Measurements from ENCODE around the gene PDZD7.
"Not testable (repeated sequence)": the region's sequence is repeated elsewhere in the genome, so short reads cannot be mapped to it uniquely, and the experiment has no call there.

PDZD7 gene

DNA sequence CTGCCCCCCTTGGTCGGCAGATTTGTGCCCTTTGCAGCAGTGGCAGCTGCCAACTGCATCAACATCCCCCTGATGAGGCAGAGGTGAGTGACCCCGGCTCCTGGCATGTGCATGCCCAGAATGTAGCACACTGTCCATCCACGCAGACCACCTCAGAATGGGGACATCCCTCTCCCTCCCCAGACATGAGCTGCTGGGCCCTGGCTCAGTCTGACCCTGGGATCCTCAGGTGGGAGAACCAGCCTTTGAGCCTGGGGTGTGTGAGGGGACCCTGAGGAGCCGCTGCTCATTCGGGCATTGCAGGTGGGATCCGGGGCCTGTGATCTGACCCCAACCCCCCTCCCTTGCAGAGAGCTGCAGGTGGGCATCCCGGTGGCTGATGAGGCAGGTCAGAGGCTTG, 5.8 kb upstream of the PDZD7 start:
- no peak for DNase-seq

DNA sequence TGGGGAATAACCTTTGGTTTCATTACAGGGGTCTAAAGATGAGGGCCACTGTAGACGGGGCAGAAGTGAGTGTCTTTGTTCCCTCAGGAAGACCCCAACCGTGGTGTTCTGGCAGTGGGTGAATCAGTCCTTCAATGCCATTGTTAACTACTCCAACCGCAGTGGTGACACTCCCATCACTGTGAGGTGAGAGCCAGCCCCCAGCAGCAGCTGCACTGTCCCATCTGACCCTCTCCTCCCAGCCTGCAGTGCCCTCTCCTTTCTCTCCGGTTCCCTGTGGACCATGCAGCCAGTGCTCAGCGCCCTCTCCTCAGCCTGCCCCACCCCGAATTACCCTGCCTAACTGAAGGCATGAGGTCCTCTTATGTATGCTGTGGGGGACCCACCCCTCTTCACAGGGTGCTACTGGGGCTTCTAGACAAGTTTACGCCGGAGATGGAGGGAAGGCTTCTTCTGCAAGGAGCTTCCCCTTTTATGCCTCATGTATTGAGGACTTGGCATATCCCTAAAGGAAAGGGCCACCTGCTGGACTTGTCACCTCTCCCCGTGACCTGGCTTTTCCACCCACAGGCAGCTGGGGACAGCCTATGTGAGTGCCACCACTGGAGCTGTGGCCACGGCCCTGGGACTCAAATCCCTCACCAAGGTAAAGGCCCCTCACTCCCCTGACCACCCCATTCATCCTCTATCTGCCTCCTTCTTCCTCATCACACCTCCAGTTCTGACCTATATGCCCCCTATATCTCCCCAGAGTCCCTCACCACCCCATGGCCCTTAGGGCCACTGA, 5.2 kb upstream of the PDZD7 start:
- no peak for DNase-seq

DNA sequence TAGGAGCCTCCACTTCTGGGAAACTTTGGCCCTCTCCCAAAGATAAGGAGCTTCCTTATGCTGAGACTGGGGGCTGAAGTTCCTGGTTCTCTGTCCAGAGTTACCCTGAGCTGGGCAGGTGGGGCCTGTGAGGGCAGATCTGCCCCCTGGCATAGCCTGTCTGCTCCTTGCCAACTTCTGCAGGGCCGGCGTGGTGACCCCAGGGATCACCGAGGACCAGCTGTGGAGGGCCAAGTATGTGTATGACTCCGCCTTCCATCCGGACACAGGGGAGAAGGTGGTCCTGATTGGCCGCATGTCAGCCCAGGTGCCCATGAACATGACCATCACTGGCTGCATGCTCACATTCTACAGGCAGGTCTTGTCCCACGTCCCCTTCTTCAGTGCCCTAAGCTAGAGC, 4.4 kb upstream of the PDZD7 start:
- no peak for DNase-seq

DNA sequence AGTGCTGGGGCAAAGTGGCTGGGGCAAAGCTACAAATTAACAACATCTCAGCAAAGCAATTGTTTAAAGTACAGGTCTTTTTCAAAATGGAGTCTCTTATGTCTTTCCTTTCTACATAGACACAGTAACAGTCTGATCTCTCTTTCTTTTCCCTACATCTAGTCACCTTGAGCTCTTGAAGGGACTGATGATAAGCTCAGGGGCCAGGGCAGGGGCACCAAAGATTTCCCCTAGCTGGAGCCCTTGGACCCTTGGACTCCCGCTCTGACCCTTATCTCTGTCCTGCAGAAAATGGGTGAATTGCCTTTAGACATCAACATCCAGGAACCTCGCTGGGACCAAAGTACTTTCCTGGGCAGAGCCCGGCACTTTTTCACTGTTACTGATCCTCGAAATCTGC, 3.5 kb upstream of the PDZD7 start:
- DNase-seq = not testable (repeated sequence)

DNA sequence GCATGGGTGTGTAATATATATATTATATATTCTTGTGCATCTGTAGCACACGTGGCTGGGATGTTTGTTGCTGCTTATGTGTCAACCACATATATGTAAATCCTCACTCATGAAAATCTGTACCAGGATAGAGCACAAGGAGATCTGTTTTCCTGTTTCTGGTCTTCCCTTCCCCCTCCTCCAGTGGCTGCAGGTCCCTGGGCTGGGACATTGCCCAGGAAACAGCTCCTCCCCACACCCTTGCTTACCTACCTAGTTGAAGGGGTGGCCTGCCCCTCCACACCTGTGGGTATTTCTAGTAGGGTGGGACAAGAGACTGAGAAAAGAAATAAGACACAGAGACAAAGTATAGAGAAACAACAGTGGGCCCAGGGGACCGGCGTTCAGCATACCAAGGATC, 2.3 kb upstream of the PDZD7 start:
- no peak for DNase-seq

DNA sequence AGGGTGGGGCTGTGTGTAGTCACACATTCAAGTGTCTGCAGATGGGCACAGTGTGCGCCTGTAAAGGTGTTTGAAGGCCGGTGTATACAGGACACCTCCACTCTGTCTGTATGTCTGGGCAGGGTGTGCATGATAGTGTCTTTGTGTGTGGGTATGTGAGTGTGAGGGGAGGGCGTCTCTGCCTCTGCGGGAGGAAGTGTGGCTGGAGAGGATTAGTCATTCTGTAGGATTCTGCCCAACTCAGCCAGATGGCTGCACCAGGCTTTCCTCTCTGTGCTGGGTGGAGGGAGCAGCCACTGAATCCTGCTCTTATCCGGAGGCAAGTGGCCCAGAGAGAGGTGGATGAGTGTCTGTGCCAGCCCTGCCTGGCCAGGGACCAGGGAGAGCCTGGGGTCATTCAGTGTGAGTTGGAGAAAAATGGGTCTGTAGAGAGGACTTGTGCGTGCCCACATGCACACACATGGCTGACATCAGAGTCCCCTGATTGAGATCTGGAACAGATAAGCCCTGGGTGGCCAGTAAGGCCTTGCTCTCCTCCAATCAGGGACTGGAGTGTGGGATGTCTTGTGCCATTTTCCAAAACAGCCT, 1.8 kb upstream of the PDZD7 start:
- DNase-seq = peak; percentile 62

DNA sequence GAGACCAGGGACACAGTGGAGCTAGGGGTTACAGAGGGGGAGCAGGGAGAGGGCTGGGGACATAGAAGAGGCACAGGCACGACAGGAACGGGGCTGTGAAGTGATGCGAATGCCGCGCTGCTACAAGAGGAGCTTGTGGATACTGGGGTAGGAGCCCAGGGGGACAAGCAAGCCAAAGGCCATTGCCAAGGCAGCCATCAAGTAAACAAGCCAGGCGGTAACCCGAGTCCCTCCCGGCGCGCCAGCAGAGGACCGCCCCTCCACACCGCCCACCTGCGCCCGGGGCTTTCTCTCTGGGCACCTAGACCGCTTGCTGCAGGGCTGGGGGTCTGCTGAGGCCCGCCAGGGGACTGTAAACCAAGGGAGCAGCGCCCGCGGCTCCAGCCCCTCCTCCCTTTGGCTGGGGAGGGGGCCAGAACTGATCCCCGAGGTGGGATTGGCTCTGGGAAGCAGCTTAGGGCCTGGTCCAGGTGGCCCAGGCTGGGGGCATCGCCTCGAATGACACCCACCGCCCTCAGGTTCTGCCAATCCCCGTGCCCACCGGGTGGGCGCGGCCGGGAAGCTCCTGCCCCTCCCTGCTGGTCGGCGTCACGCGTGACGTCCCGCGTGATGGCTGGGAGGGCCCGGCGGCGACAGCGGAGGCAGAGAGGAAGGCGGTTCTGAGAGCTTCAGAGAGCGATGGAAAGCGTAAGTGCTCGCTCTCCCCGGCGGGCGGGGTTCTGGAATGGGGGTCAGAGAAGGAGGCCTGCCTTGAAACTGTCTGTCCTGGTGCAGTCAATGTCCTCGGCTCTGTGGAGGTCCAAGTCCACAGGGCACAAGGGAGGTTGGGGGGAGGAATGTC, 1.1 kb upstream of the PDZD7 start:
- peak; percentile 75 for DNase-seq

DNA sequence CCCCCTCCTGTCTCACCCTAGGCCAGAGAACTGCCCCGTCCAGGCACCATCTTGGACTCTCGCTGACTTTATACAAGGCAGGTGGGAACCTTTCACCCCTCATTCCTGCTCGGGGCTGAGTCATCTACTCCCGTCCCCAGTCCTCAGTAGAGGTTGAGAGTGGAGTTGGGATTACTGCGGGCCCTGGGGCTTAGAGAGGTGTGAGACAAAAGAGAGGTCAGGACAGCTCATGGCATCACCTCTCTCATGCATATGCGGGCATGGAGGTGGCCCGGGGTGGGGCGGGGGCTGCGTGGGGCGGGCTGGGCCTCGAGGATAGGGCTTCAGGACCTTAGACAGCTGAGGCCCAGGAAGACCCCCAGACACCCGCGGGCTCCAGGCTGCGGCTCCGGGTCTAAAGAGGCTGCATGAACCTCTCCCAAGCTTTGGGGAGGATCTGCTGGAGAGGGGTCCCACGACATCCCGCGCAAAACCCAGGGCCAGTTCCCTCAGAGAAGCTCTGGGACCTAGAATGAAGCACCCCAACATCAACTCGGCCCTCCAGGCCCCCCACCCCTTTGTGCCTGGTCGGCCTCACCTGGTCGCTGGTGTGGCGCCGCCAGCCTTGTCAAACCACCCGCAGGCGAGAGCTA, 317 bp downstream of the PDZD7 start:
- DNase-seq = no peak

DNA sequence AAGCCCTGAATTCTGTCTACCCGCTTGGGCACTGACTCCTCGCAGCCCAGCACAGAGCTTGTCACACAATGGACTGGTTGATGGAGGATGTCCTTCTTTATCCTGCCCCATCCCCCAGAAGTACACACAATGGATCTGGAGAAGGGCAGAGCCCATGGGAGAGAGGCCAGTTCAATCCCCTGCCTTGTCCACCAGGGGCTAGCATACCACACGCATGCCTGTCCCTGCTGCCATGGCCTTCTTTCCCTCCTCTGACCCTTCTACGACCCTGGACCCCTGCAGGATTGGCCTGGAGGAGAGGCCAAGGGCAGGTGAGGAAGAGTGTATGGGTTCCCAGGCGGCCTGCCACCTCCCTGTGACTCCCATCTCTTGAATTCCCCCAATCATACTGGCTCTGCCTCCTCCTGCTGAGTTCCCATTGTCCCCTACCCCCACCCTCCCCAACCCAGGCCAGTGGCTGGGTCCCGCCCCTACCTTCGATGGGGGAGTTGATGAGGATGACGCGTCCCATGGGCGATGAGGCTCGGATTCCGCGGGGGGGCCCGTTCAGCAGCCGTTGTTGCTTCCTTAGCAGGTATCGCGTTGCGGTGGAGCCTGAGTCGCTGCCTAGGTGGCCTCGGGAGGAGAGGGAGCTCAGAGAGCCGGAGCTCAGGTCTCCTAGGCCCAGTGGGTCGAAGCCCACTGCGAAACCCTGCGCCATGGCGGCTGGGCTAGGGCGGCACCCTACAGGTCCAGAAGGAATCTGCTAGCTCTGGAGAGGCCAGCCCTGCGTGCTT, 1.2 kb downstream of the PDZD7 start:
- no peak for DNase-seq

DNA sequence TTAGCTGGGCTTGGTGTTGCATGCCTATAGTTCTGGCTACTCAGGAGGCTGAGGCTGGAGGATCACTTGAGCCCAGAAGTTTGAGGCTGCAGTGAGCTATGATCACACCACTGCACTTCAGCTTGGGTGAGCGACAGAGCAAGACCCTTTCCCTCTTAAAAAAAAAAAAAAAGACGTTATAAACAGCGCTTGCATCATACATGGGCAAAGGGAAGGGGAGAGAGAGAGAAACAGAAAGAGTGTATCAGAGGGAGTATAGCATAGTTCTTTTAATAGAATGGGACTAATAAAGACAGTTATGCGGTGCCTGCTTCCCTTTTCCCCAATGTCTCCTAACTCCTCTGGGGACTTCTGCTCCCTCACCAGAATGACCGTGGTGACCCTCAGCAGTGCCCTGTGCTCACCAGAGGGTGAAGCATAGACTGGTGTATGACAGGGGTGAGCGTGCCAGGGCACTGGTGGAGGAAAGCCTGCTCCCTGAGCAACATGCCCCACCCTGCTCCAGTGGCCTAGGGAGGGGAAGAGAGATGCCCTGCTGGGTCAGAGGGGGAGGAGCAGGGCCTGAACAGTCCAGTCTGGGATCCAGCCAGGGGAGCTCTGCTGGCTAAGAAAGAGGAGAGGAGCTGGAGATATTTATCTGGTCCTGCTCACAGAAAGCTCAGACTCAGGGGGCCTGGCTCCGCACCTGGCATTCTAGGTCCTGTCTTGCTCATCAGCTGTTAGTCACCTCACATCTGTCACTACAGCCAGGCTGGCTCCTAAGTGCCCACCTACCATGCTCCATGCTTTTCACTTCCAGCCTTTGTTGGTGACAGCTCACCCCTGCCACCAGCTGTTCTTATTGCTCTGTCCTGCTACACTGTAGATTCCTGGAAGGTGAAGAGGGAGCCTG, 2.2 kb downstream of the PDZD7 start:
- DNase-seq = no peak

DNA sequence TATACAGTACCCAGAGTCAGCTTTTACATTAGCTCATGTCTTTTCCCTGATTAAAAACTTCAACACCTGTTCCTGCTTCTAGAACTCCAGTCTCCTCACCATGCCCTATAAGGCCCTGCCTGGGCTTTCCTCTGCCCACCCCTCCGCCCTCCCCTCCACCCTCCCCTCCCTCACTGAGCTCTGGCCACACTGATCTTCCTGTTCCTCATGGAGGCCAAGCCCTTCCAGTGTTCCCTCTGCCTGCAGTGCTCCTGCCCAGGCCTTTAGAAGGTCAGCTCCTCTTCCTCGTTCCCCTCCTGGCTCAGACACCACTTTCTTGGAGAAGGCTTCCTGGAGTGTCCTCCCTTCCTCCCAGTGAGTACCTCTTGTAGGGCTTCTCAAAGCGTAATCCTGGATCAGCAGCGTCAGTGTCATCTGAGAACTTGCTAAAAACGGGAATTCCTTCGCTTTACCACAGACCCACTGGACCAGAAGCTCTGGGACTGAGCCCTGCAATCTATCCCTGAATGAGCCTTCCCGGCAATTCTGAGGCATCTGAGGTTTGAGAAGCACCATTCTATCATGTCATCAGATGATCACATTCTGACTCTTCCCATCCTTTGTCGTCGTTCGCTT, 3.7 kb downstream of the PDZD7 start:
- DNase-seq = no peak

DNA sequence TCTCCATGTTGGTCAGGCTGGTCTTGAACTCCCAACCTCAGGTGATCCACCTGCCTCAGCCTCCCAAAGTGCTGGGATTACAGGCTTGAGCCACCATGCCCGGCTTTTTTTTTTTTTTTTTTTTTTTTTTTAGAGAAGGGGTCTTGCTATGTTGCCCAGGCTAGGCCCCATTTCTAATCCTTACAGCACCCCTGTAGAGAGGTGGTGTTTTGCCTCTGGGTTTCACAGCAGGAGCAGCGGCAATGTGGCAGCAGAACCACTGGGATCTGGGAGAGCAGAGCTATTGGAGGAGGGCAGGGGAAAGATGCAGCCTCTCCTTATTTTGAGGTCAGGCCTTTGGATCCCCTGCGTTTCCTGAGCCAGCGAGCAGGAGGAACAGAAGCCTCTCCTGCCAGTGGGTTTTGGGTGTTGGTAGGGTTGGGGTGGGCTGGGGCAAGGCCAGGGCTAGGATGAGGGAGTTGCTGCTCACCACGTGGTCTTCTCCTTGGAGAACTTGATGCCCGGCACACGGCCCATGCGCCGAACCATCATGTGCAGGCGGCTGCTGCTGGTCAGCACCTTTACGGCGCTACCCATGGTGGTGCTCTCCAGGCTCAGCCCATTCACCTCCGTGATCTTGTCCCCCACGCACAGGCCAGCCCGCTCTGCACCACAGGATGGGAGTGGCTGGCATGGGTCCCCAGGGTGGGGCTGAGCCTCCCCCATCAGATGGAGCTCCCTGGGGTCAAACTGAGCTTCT, 7.8 kb downstream of the PDZD7 start:
- DNase-seq = no peak

DNA sequence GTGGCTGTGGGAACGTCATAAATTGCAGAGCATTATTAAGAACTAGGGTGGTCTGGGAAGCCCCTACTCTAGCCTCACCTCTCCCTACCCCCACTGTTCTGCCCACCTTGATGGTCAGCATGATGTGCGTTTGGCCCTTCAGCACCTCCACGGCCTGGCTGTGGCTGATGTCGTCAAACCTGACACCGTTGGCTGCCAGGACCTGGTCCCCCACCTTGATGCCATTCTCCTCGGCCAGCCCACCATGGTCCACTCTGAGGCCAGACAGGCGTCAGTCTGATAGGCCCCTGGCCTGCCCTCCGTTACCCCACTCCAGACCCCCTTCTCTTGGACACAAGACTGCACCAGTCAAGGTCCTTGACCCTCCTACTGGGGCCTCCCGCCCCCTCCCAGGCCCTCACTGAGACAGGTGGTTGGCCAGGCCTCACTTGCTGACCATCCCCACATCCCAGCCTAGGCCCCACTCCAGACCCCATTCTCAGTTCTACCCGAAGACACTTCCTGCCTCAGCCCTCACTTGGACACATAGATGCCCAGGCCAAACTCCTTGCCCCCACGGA, 9.2 kb downstream of the PDZD7 start:
- no peak for DNase-seq

DNA sequence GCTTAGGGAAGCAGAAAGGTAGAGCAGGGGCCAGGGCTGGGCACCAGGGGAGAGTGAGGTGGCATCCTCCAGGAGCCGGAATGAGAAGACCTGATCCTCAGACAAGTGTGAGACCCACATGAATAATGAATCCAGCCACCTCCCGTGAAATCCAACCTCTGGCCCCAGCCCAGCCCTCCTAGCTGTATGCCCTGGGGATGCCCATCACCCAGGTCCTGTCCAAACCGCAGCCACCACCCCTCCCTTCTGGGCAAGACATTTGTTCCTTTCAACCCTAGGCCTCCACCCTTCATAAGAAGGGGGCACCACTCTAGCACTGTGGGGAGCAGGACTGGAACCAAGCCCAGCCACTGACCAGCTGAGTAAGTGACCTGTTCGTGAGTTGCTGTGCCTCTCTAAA, 9.7 kb downstream of the PDZD7 start:
- no peak for DNase-seq

DNA sequence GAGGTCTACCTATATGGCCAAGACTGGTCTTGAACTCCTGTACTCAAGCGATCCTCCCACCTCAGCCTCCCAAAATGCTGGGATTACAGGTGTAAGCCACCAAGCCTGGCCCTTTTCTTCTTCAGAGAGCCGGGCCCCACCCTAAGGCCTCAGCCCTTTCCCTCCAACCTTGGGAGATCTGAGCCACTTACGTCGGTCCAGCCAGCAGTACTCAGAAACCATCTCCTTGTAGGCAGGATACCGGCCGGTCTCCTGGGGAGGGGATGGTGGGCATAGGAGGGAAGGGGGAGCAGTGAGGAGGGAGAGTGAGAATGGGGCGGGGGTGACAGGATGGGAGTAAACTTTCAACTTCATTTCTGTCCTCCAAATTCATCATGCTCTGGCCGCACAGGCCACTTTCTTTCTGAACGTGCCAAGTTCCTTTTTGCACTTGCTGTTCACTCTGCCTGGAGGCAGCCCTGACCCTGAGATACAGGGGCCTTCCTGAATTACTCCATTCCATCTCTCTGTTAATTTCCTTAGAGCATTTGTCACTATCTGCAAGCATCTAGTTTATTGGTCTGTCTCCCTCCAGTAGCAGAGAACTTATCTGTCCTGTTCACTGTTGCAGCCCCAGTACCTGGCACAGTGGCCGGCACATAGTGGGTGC, 10.4 kb downstream of the PDZD7 start:
- no peak for DNase-seq

DNA sequence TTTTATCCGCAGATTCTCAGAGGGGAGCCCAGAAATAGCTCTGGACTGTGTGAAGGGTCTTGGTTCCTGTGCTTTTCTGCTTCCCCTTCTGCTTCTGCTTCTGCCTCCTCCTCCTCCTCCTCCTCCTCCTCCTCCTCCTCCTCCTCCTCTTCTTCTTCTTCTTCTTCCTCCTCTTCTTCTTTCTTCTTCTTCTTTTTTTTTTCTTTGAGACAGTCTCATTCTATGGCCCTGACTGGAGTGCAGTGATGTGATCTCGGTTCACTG, 11.6 kb downstream of the PDZD7 start:
- DNase-seq = no peak

DNA sequence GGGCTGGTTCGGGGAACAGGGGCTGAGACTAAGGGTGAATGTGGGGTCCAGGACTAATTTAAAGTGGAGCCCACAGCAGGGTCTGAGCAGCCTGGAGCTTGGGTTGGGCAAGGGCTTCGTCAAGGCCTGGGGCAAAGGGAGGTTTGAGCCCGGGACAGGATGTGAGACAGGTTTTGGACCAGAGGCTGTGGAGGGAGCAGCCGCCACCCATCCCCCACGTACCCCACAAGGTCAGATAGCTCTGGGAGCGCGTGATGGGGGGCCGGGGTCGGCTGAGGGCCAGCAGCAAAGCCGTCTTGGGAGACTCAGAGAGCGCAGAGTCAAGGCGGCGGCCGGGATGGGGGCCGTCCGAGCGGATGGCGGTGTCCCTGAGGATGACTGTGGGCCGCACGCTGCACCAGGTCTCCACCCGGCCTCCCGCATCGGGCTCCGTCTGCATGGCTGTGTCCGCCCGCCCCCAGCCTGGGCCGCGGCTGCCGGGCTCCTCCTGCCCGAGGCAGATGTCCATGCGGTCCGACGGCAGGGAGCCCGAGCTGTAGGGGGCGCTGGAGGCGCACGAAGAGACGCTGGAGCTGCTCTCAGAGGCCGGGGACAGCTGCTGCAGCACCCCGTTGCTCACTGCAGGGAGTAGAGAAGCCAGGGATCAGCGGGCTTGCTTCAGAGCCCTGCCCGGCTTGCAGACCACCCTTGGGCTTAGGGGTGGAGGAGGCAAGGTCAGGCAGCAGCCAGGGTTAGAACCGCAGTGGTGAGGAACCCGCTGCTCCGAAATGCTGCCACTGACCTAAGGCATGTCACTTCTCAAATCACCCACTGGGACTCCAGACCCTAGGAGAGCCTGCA, 12.1 kb downstream of the PDZD7 start:
- peak; percentile 58 for DNase-seq

DNA sequence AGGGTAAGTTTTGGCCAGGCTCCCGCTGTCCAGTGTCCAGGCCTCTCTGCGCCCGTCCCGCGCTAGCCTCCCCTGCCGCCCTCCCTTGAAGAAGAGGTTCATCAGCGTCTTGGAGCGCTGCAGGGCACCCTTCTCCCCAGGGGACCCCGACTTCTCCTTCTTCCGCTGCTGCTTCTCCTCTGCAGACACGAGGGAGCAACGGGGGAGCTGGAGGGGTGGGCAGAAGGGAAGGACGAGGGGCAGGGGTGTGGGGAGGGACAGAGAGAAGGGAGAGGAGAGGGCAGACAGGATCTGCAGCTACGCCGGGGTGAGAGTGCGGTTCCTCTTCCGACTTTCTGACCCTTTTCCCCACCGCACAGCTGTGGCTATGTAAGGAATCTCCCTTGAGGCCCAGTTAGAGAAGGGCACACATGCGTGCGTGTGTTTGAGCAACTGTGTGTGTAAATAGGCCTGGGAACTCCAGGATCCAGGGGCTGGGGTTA, 12.8 kb downstream of the PDZD7 start:
- DNase-seq = no peak

DNA sequence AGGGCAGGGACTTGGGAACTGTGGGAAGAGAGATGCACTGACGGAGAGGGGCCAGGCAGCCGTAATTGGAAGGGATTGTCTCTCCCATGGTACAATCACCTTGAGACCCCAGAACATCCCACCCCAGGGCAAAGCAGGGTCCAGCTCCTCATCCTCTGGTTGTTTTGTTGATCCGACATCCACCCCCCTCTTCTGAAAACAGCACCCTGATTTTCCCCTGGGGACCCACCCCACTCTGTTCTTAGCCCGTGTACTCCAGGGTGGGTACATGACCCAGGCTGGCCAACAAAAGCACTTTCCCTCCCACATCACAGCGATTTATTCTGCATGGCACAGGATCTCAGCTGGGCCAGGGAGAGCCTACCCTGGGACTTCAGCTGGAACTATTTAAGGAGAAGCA, 14.1 kb downstream of the PDZD7 start:
- DNase-seq = no peak

Data from stimulated activated naive CD4-positive, alpha-beta T cell treated with Interleukin-2 at 50 U/mL for 16 hours (primary cell).